ENCODE data around the gene CCDC102A. TPM values are rescaled to one million over a fixed set of nuclear protein-coding genes. Genes with fewer than 3 reads are reported as not detected.

CCDC102A gene
- total RNA-seq, 1 experiment from 2014 or later = 8.1 TPM

- CTCF ChIA-PET = no interaction called here
Measured at GRCh38 chr16:57489229-57489628, 47.1 kb downstream of the CCDC102A start.

GRCh38 chr16:57486858-57487834, 49.2 kb downstream of the CCDC102A start:
- Histone ChIP-seq H3F3A (ENCODE audit: insufficient read depth, low read depth) (no peaks in the 10 kb centered on the region), H3K4me3 (peak overlapping the region; percentile 41; the same call in 1 of the 2 replicates), H3K4me1 (replicated peaks; ENCODE audit: insufficient read depth) (no peaks in the 10 kb centered on the region), H2AFZ (peak overlapping the region; percentile 74; the same call in 1 of the 2 replicates), H3K4me2 (peak overlapping the region; percentile 61), H3K27me3 (ENCODE audit: insufficient read depth, low read depth) (no peaks in the 10 kb centered on the region), H3K9me2 (ENCODE audit: insufficient read depth) (no peaks in the 10 kb centered on the region), H4K20me1 (ENCODE audit: insufficient read depth) (no peaks in the 10 kb centered on the region), H3K36me3 (ENCODE audit: low read depth) (no peaks in the 10 kb centered on the region), H3K79me2 (ENCODE audit: low read depth) (no peaks in the 10 kb centered on the region), H3K9me3 (ENCODE audit: insufficient read depth, low read depth) (no peaks in the 10 kb centered on the region), H3K27ac (no peak overlapping the region)
- CTCF ChIA-PET = interaction anchor here (0.7 kb wide), 2 partner anchors 9 to 22 kb away, joined by 3 read pairs; no protein-coding TSS in a partner anchor
- DNase-seq = no peak
- intact Hi-C loops (cut with micrococcal nuclease; ENCODE audit: unreplicated experiment) = loop anchor here (1.0 kb wide), 1 partner anchor 49 kb away; the partner anchor contains the start of gene CCDC102A
- no TSS peak for BruUV-seq (replicated peaks)
- POLR2A ChIA-PET (ENCODE audit: unreplicated experiment) = no interaction called here
- no peak for TF ChIP-seq CTCF (conservative IDR thresholded peaks at IDR 0.05)
- TF ChIP-seq EZH2 (IDR thresholded peaks at IDR 0.05; ENCODE audit: low read depth) = no peak

More at GRCh38 chr16:57489229-57489628, 47.1 kb downstream of the CCDC102A start:
- no peaks in the 10 kb centered on the region for H3F3A ChIP-seq (ENCODE audit: insufficient read depth, low read depth)
- H3K9me3 ChIP-seq (ENCODE audit: insufficient read depth, low read depth) = no peaks in the 10 kb centered on the region
- no peaks in the 10 kb centered on the region for H3K9me2 ChIP-seq (ENCODE audit: insufficient read depth)
- intact Hi-C loops (cut with micrococcal nuclease; ENCODE audit: unreplicated experiment) = no loop called here
- no peak overlapping the region for H3K27ac ChIP-seq
- H2AFZ ChIP-seq = no peak overlapping the region
- POLR2A ChIA-PET (ENCODE audit: unreplicated experiment) = no interaction called here
- TF ChIP-seq EZH2 (IDR thresholded peaks at IDR 0.05; ENCODE audit: low read depth) = no peak
- no peak for TF ChIP-seq CTCF (conservative IDR thresholded peaks at IDR 0.05)
- DNase-seq = no peak
- H3K4me2 ChIP-seq = no peak overlapping the region
- no peak overlapping the region for H3K4me3 ChIP-seq
- H3K4me1 ChIP-seq (replicated peaks; ENCODE audit: insufficient read depth) = no peaks in the 10 kb centered on the region
- H3K36me3 ChIP-seq (ENCODE audit: low read depth) = no peaks in the 10 kb centered on the region
- no peaks in the 10 kb centered on the region for H3K27me3 ChIP-seq (ENCODE audit: insufficient read depth, low read depth)
- no peaks in the 10 kb centered on the region for H3K79me2 ChIP-seq (ENCODE audit: low read depth)
- no TSS peak for BruUV-seq (replicated peaks)
- H4K20me1 ChIP-seq (ENCODE audit: insufficient read depth) = no peaks in the 10 kb centered on the region

- no peaks in the 10 kb centered on the region for H3K9me3 ChIP-seq (ENCODE audit: insufficient read depth, low read depth)
- peak within 1 kb of the TSS; percentile 75 for H3K4me3 ChIP-seq
- H3K36me3 ChIP-seq (ENCODE audit: low read depth) = no peaks in the 10 kb centered on the region
- no peaks in the 10 kb centered on the region for H4K20me1 ChIP-seq (ENCODE audit: insufficient read depth)
- DNase-seq = peak in 1 of 2 experiments; percentile 77
- no peak for TF ChIP-seq EZH2 (IDR thresholded peaks at IDR 0.05; ENCODE audit: low read depth)
- TF ChIP-seq CTCF (conservative IDR thresholded peaks at IDR 0.05) = no peak
- no peaks in the 10 kb centered on the region for H3K4me1 ChIP-seq (replicated peaks; ENCODE audit: insufficient read depth)
- BruUV-seq (replicated peaks) = no TSS peak
- no peaks in the 10 kb centered on the region for H3F3A ChIP-seq (ENCODE audit: insufficient read depth, low read depth)
- no peak within 1 kb of the TSS for H3K27ac ChIP-seq
- H3K79me2 ChIP-seq (ENCODE audit: low read depth) = no peaks in the 10 kb centered on the region
- no peaks in the 10 kb centered on the region for H3K9me2 ChIP-seq (ENCODE audit: insufficient read depth)
- no peaks in the 10 kb centered on the region for H3K27me3 ChIP-seq (ENCODE audit: insufficient read depth, low read depth)
- intact Hi-C loops (cut with micrococcal nuclease; ENCODE audit: unreplicated experiment) = loop anchor here (1.0 kb wide), 1 partner anchor 50 kb away; the partner anchor contains the start of gene CCDC102A
- CTCF ChIA-PET = interaction anchor here (0.6 to 0.8 kb wide), 4 partner anchors 10 to 62 kb away, joined by 3 to 5 read pairs (median 3); no protein-coding TSS in a partner anchor
- POLR2A ChIA-PET (ENCODE audit: unreplicated experiment) = no interaction called here
- peak within 1 kb of the TSS; percentile 93 for H2AFZ ChIP-seq
- peak within 1 kb of the TSS; percentile 89 for H3K4me2 ChIP-seq
Measured at GRCh38 chr16:57485916-57486857, 50.2 kb downstream of the CCDC102A start, which contains the start of gene DOK4. Gene DOK4 (minus strand): TSS chr16:57486493. CDS start chr16:57479507, 6,986 bp downstream.
